ENCODE measurements around the gene SH3RF3.

Gene SH3RF3

GRCh38 chr2:109094144-109094543 is 34.9 kb upstream of the SH3RF3 start:
- H3K23ac ChIP-seq (ENCODE audit: low read depth, low read length, poor library complexity): no peak overlapping the region
- no peak overlapping the region for H2AFZ ChIP-seq (ENCODE audit: low read length)
- WGBS, 2 donors (ENCODE audit: extremely low coverage in 2 of 2, insufficient read length in 2 of 2, insufficient replicate concordance in 1 of 2): no CpG with 5 or more reads among the region's 3 CpGs

GRCh38 chr2:109098251-109098920 is 30.6 kb upstream of the SH3RF3 start:
- H3K4me3 ChIP-seq (ENCODE audit: low read length in 2 of 2): no peak overlapping the region
- no peak overlapping the region for H3K4ac ChIP-seq (ENCODE audit: low read length)
- peaks cover 0 to 2% of the 10 kb centered on the region in 2 donors for H3K9me3 ChIP-seq (replicated peaks in 1 of 2; ENCODE audit: control insufficient read depth in 2 of 2, insufficient read depth in 1 of 2, low read depth in 1 of 2, low read length in 2 of 2)
- H4K91ac ChIP-seq (ENCODE audit: low read depth, low read length, poor library complexity): no peak overlapping the region
- no peak overlapping the region for H2BK120ac ChIP-seq (ENCODE audit: low read depth, low read length)
- no peak overlapping the region for H2BK5ac ChIP-seq (ENCODE audit: low read length)
- H2BK12ac ChIP-seq (ENCODE audit: low read length): no peak overlapping the region
- no CpG with 5 or more reads among the region's 3 CpGs for WGBS, 2 donors (ENCODE audit: extremely low coverage in 2 of 2, insufficient read length in 2 of 2, insufficient replicate concordance in 1 of 2)
- H3K4me2 ChIP-seq (ENCODE audit: insufficient read depth, low read length, poor library complexity, severe bottlenecking): no peak overlapping the region
- no peak overlapping the region for H3K14ac ChIP-seq (ENCODE audit: low read length)
- peaks cover 0 to 4% of the 10 kb centered on the region in 2 donors for H3K4me1 ChIP-seq (ENCODE audit: control insufficient read depth in 2 of 2, insufficient read depth in 1 of 2, low read depth in 1 of 2, low read length in 2 of 2)
- H2AFZ ChIP-seq (ENCODE audit: low read length): no peak overlapping the region
- no peak overlapping the region for H2BK15ac ChIP-seq (ENCODE audit: low read length)
- H3K9ac ChIP-seq (ENCODE audit: low read depth, low read length, poor library complexity): no peak overlapping the region
- no peaks in the 10 kb centered on the region for H3K79me1 ChIP-seq (ENCODE audit: low read depth, low read length)
- H3K23ac ChIP-seq (ENCODE audit: low read depth, low read length, poor library complexity): no peak overlapping the region
- H3K27ac ChIP-seq (replicated peaks; ENCODE audit: low read length): no peak overlapping the region
- DNase-seq (ENCODE audit: low spot score): no peak
- H3K18ac ChIP-seq (ENCODE audit: low read length): no peak overlapping the region
- no peak overlapping the region for H4K8ac ChIP-seq (ENCODE audit: low read depth, low read length)
- no peak overlapping the region for H2AK5ac ChIP-seq (ENCODE audit: low read depth, low read length)
- no peaks in the 10 kb centered on the region for H3K36me3 ChIP-seq (replicated peaks in 1 of 2; ENCODE audit: control insufficient read depth in 2 of 2, insufficient read depth in 2 of 2, low read length in 2 of 2)
- H3K27me3 ChIP-seq (ENCODE audit: control insufficient read depth in 3 of 3, insufficient read depth in 3 of 3, low read depth in 1 of 3, low read length in 3 of 3): peaks cover 0 to 6% (median 0%) of the 10 kb centered on the region in 3 experiments

More at GRCh38 chr2:109094144-109094543, 34.9 kb upstream of the SH3RF3 start:
- Histone ChIP-seq H3K27me3 (ENCODE audit: control insufficient read depth in 3 of 3, insufficient read depth in 3 of 3, low read depth in 1 of 3, low read length in 3 of 3) (no peaks in the 10 kb centered on the region), H3K27ac (replicated peaks; ENCODE audit: low read length) (no peak overlapping the region), H4K91ac (ENCODE audit: low read depth, low read length, poor library complexity) (no peak overlapping the region), H3K4ac (ENCODE audit: low read length) (no peak overlapping the region), H4K8ac (ENCODE audit: low read depth, low read length) (no peak overlapping the region), H3K14ac (ENCODE audit: low read length) (no peak overlapping the region), H3K4me2 (ENCODE audit: insufficient read depth, low read length, poor library complexity, severe bottlenecking) (no peak overlapping the region), H3K4me3 (ENCODE audit: low read length in 2 of 2) (no peak overlapping the region), H3K9ac (ENCODE audit: low read depth, low read length, poor library complexity) (no peak overlapping the region), H2AK5ac (ENCODE audit: low read depth, low read length) (no peak overlapping the region), H3K9me3 (replicated peaks in 1 of 2; ENCODE audit: control insufficient read depth in 2 of 2, insufficient read depth in 1 of 2, low read depth in 1 of 2, low read length in 2 of 2) (peaks cover 0 to 4% of the 10 kb centered on the region in 2 donors), H3K79me1 (ENCODE audit: low read depth, low read length) (no peaks in the 10 kb centered on the region), H2BK5ac (ENCODE audit: low read length) (no peak overlapping the region), H3K4me1 (ENCODE audit: control insufficient read depth in 2 of 2, insufficient read depth in 1 of 2, low read depth in 1 of 2, low read length in 2 of 2) (peaks cover 0 to 4% of the 10 kb centered on the region in 2 donors), H3K36me3 (replicated peaks in 1 of 2; ENCODE audit: control insufficient read depth in 2 of 2, insufficient read depth in 2 of 2, low read length in 2 of 2) (no peaks in the 10 kb centered on the region), H2BK12ac (ENCODE audit: low read length) (no peak overlapping the region), H2BK120ac (ENCODE audit: low read depth, low read length) (no peak overlapping the region), H2BK15ac (ENCODE audit: low read length) (no peak overlapping the region), H3K18ac (ENCODE audit: low read length) (no peak overlapping the region)
- DNase-seq (ENCODE audit: low spot score): no peak

GRCh38 chr2:109098921-109099273 is 30.1 kb upstream of the SH3RF3 start:
- Histone ChIP-seq H3K27ac (replicated peaks; ENCODE audit: low read length) (no peak overlapping the region), H4K8ac (ENCODE audit: low read depth, low read length) (no peak overlapping the region), H3K14ac (ENCODE audit: low read length) (no peak overlapping the region), H3K27me3 (ENCODE audit: control insufficient read depth in 3 of 3, insufficient read depth in 3 of 3, low read depth in 1 of 3, low read length in 3 of 3) (peaks cover 0 to 6% (median 0%) of the 10 kb centered on the region in 3 experiments), H3K4ac (ENCODE audit: low read length) (no peak overlapping the region), H2BK15ac (ENCODE audit: low read length) (no peak overlapping the region), H3K9me3 (replicated peaks in 1 of 2; ENCODE audit: control insufficient read depth in 2 of 2, insufficient read depth in 1 of 2, low read depth in 1 of 2, low read length in 2 of 2) (peaks cover 0 to 2% of the 10 kb centered on the region in 2 donors), H3K18ac (ENCODE audit: low read length) (no peak overlapping the region), H3K4me2 (ENCODE audit: insufficient read depth, low read length, poor library complexity, severe bottlenecking) (no peak overlapping the region), H2BK120ac (ENCODE audit: low read depth, low read length) (no peak overlapping the region), H3K4me1 (ENCODE audit: control insufficient read depth in 2 of 2, insufficient read depth in 1 of 2, low read depth in 1 of 2, low read length in 2 of 2) (peaks cover 0 to 4% of the 10 kb centered on the region in 2 donors), H3K4me3 (ENCODE audit: low read length in 2 of 2) (no peak overlapping the region), H3K9ac (ENCODE audit: low read depth, low read length, poor library complexity) (no peak overlapping the region), H3K36me3 (replicated peaks in 1 of 2; ENCODE audit: control insufficient read depth in 2 of 2, insufficient read depth in 2 of 2, low read length in 2 of 2) (no peaks in the 10 kb centered on the region), H2BK5ac (ENCODE audit: low read length) (no peak overlapping the region), H3K79me1 (ENCODE audit: low read depth, low read length) (no peaks in the 10 kb centered on the region), H3K23ac (ENCODE audit: low read depth, low read length, poor library complexity) (no peak overlapping the region), H2AFZ (ENCODE audit: low read length) (no peak overlapping the region), H4K91ac (ENCODE audit: low read depth, low read length, poor library complexity) (no peak overlapping the region), H2AK5ac (ENCODE audit: low read depth, low read length) (no peak overlapping the region), H2BK12ac (ENCODE audit: low read length) (no peak overlapping the region)
- no CpG with 5 or more reads among the region's 7 CpGs for WGBS, 2 donors (ENCODE audit: extremely low coverage in 2 of 2, insufficient read length in 2 of 2, insufficient replicate concordance in 1 of 2)
- no peak for DNase-seq (ENCODE audit: low spot score)

- no peak overlapping the region for H2AFZ ChIP-seq (ENCODE audit: low read length)
- H3K9ac ChIP-seq (ENCODE audit: low read depth, low read length, poor library complexity): no peak overlapping the region
- no peak overlapping the region for H3K27ac ChIP-seq (replicated peaks; ENCODE audit: low read length)
- WGBS, 2 donors (ENCODE audit: extremely low coverage in 2 of 2, insufficient read length in 2 of 2, insufficient replicate concordance in 1 of 2): no CpG with 5 or more reads among the region's 10 CpGs
- H3K23ac ChIP-seq (ENCODE audit: low read depth, low read length, poor library complexity): no peak overlapping the region
- H4K8ac ChIP-seq (ENCODE audit: low read depth, low read length): no peak overlapping the region
- no peak overlapping the region for H3K4ac ChIP-seq (ENCODE audit: low read length)
- no peak overlapping the region for H2BK15ac ChIP-seq (ENCODE audit: low read length)
- no peak overlapping the region for H4K91ac ChIP-seq (ENCODE audit: low read depth, low read length, poor library complexity)
- no peak overlapping the region for H2AK5ac ChIP-seq (ENCODE audit: low read depth, low read length)
- H3K79me1 ChIP-seq (ENCODE audit: low read depth, low read length): no peaks in the 10 kb centered on the region
- H3K36me3 ChIP-seq (replicated peaks in 1 of 2; ENCODE audit: control insufficient read depth in 2 of 2, insufficient read depth in 2 of 2, low read length in 2 of 2): no peaks in the 10 kb centered on the region
- H2BK5ac ChIP-seq (ENCODE audit: low read length): no peak overlapping the region
- H2BK12ac ChIP-seq (ENCODE audit: low read length): no peak overlapping the region
- no peak overlapping the region for H3K4me2 ChIP-seq (ENCODE audit: insufficient read depth, low read length, poor library complexity, severe bottlenecking)
- H3K4me1 ChIP-seq (ENCODE audit: control insufficient read depth in 2 of 2, insufficient read depth in 1 of 2, low read depth in 1 of 2, low read length in 2 of 2): peaks cover 0 to 4% of the 10 kb centered on the region in 2 donors
- H3K18ac ChIP-seq (ENCODE audit: low read length): no peak overlapping the region
- no peaks in the 10 kb centered on the region for H3K9me3 ChIP-seq (replicated peaks in 1 of 2; ENCODE audit: control insufficient read depth in 2 of 2, insufficient read depth in 1 of 2, low read depth in 1 of 2, low read length in 2 of 2)
- no peak overlapping the region for H3K14ac ChIP-seq (ENCODE audit: low read length)
- H3K4me3 ChIP-seq (ENCODE audit: low read length in 2 of 2): no peak overlapping the region
- no peak for DNase-seq (ENCODE audit: low spot score)
- no peak overlapping the region for H2BK120ac ChIP-seq (ENCODE audit: low read depth, low read length)
- H3K27me3 ChIP-seq (ENCODE audit: control insufficient read depth in 3 of 3, insufficient read depth in 3 of 3, low read depth in 1 of 3, low read length in 3 of 3): peaks cover 0 to 8% (median 0%) of the 10 kb centered on the region in 3 experiments
These were observed 26.3 kb upstream of the SH3RF3 start for GRCh38 chr2:109102588-109103233.
